Measurements from ENCODE around the gene TTYH3.

TTYH3 gene

DNA sequence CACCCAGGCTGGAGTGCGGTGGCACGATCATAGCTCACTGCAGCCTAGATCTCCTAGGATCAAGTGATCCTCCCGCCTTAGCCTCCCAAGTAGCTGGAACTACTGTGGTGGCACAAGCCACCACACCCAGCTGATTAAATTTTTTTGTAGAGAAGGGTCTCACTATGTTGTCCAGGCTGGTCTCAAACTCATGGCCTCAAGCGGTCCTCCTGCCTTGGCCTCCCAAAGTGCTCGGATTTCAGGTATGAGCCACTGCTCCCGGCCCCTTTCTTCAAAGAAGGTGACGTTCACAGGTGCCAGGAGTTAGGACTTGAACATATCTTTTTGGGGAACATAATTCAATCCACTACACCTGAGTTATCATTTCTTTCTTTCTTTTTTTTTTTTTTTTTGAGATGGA, 2.9 kb upstream of the TTYH3 start:
- peaks cover 8% of the 10 kb centered on the region for H3K4me1 ChIP-seq
- no peak overlapping the region for H3K4me2 ChIP-seq (ENCODE audit: low read length)

GRCh38 chr7:2629746-2630681, 1.8 kb upstream of the TTYH3 start:
- Histone ChIP-seq H3K27me3 (ENCODE audit: control insufficient read depth, insufficient read depth, low read length) (no peaks in the 10 kb centered on the region), H3K27ac (no peak overlapping the region), H3K4me2 (ENCODE audit: low read length) (no peak overlapping the region), H3K4me1 (peaks cover 8% of the 10 kb centered on the region), H3K9ac (no peak overlapping the region), H3K9me3 (ENCODE audit: control insufficient read depth, low read length) (no peaks in the 10 kb centered on the region), H3K36me3 (ENCODE audit: control insufficient read depth, insufficient read depth, low read length) (no peaks in the 10 kb centered on the region), H3K4me3 (ENCODE audit: low read depth, low read length) (no peak overlapping the region), H3K79me2 (peaks cover 26% of the 10 kb centered on the region), H2AFZ (no peak overlapping the region)
- TF ChIP-seq, protein P1, sequence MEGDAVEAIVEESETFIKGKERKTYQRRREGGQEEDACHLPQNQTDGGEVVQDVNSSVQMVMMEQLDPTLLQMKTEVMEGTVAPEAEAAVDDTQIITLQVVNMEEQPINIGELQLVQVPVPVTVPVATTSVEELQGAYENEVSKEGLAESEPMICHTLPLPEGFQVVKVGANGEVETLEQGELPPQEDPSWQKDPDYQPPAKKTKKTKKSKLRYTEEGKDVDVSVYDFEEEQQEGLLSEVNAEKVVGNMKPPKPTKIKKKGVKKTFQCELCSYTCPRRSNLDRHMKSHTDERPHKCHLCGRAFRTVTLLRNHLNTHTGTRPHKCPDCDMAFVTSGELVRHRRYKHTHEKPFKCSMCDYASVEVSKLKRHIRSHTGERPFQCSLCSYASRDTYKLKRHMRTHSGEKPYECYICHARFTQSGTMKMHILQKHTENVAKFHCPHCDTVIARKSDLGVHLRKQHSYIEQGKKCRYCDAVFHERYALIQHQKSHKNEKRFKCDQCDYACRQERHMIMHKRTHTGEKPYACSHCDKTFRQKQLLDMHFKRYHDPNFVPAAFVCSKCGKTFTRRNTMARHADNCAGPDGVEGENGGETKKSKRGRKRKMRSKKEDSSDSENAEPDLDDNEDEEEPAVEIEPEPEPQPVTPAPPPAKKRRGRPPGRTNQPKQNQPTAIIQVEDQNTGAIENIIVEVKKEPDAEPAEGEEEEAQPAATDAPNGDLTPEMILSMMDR (IDR thresholded peaks at IDR 0.05), result no peak

More for the DNA sequence above, 2.9 kb upstream of the TTYH3 start:
- H3K27me3 ChIP-seq (ENCODE audit: control insufficient read depth, insufficient read depth, low read length), result no peaks in the 10 kb centered on the region
- no peaks in the 10 kb centered on the region for H3K9me3 ChIP-seq (ENCODE audit: control insufficient read depth, low read length)
- TF ChIP-seq, protein P1 (IDR thresholded peaks at IDR 0.05), result no peak
- H3K9ac ChIP-seq, result no peak overlapping the region
- no peak overlapping the region for H2AFZ ChIP-seq
- H3K27ac ChIP-seq, result no peak overlapping the region
- no peaks in the 10 kb centered on the region for H3K36me3 ChIP-seq (ENCODE audit: control insufficient read depth, insufficient read depth, low read length)
- H3K4me3 ChIP-seq (ENCODE audit: low read depth, low read length), result no peak overlapping the region
- H3K79me2 ChIP-seq, result peaks cover 15% of the 10 kb centered on the region

DNA sequence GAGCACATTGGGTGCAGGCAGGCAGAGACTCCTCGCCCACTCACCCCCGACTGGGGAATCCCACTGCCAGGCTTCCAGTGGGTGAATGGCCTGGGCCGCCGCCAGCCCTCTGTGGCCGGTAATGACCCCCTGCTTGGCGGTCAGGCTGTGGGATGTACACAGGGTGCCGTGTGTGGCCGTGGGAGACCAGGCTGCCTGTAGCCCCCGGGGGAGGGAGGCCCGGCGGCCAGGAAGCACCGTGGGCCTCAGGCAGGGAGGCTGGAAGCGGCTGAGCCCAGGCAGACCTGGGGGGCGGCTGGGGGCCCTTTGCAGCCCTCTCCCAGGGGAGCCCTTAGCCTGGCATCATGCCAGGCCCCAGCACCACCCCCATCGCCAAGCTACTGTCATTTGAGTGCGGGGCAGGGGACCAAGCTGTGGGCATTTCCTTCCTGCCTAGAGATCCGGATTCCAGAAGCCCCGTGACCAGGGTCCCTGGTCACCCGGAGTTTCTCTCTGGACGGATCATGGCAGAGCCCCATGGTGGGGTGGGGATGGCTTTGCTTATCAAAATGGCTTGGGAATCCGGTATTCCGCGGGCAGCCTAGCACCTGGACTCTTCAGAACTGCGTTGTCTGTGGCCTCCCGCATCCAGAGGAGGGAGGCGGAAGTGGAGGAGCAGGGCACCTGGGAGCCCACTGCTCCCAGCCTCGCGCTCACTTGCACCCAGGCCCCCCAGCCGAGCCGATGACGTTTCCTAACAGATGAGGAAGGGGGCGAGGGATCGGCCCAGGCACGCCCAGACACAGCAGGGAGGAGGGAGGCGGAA, 1.1 kb downstream of the TTYH3 start:
- H2AFZ ChIP-seq, result peak overlapping the region; percentile 63
- no peaks in the 10 kb centered on the region for H3K27me3 ChIP-seq (ENCODE audit: control insufficient read depth, insufficient read depth, low read length)
- peak overlapping the region; percentile 80 for H3K4me3 ChIP-seq (ENCODE audit: low read depth, low read length)
- no peaks in the 10 kb centered on the region for H3K9me3 ChIP-seq (ENCODE audit: control insufficient read depth, low read length)
- TF ChIP-seq, protein P1 (IDR thresholded peaks at IDR 0.05), result no peak
- H3K36me3 ChIP-seq (ENCODE audit: control insufficient read depth, insufficient read depth, low read length), result no peaks in the 10 kb centered on the region
- peak overlapping the region; percentile 97 for H3K4me2 ChIP-seq (ENCODE audit: low read length)
- H3K79me2 ChIP-seq, result peaks cover 46% of the 10 kb centered on the region
- H3K9ac ChIP-seq, result peak overlapping the region; percentile 25
- H3K4me1 ChIP-seq, result peaks cover 12% of the 10 kb centered on the region
- H3K27ac ChIP-seq, result peak overlapping the region; percentile 46

DNA sequence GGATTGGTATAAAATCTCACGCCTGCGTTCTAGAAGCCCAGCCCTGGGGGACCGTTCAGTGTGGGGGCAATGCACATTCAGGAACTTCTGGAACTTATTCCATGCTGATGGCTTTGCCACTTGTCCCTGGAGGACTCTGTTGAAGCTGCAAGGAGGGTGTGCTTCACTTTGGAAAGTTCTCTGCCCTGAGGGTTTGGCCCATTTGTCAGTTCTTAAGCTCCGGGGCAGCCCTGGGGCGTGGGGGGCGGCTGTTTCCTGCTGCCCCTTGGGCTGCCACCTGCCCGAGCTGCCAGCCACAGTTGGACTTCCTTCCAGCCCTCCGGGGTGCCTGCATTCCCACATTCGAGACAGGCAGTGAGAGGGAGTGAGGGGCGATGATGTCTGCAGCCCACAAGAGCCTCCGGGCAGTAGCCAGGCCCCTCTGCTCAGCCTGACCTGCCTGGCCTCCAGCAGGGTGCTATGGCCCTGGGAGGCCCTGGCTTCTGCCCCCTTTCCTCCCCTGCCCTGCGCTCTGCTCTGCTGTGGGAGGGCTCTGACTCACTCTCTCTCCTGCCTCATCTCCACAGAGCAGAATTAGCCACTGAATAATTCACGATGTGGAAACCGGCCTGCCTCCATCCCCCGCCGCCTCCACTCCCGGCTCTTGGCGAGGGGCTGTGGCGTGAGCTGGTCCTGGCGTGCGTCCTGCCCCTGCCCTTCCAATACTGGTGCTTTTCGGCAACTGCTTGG, 1.9 kb downstream of the TTYH3 start:
- H3K36me3 ChIP-seq (ENCODE audit: control insufficient read depth, insufficient read depth, low read length), result no peaks in the 10 kb centered on the region
- H3K27ac ChIP-seq, result peak overlapping the region; percentile 46
- H3K4me3 ChIP-seq (ENCODE audit: low read depth, low read length), result peak overlapping the region; percentile 80
- TF ChIP-seq, protein P1 (IDR thresholded peaks at IDR 0.05), result no peak
- no peaks in the 10 kb centered on the region for H3K9me3 ChIP-seq (ENCODE audit: control insufficient read depth, low read length)
- H3K4me1 ChIP-seq, result peaks cover 12% of the 10 kb centered on the region
- no peak overlapping the region for H2AFZ ChIP-seq
- peaks cover 46% of the 10 kb centered on the region for H3K79me2 ChIP-seq
- H3K9ac ChIP-seq, result no peak overlapping the region
- no peaks in the 10 kb centered on the region for H3K27me3 ChIP-seq (ENCODE audit: control insufficient read depth, insufficient read depth, low read length)
- H3K4me2 ChIP-seq (ENCODE audit: low read length), result peak overlapping the region; percentile 97
